ENCODE results near the gene ANKRD37. TPM values are rescaled to one million over a fixed set of nuclear protein-coding genes. Genes with fewer than 3 reads are reported as not detected.

Gene ANKRD37
- polyA plus RNA-seq, 4 donors, result 7.4 to 12.7 (median 8.4) TPM

- H3K4me3 ChIP-seq (ENCODE audit: low read depth in 1 of 3, low read length in 3 of 3), result no peak overlapping the region
- no peaks in the 10 kb centered on the region for H3K9me3 ChIP-seq (ENCODE audit: control insufficient read depth in 2 of 2, insufficient read depth in 1 of 2, low read depth in 1 of 2, low read length in 1 of 2)
- no peaks in the 10 kb centered on the region for H3K4me1 ChIP-seq (ENCODE audit: control insufficient read depth in 3 of 3, insufficient read depth in 2 of 3, low read depth in 1 of 3, low read length in 2 of 3)
- H3K27ac ChIP-seq (ENCODE audit: low read depth in 1 of 3, low read length in 2 of 3), result no peak overlapping the region
- H3K36me3 ChIP-seq (ENCODE audit: control insufficient read depth in 3 of 3, insufficient read depth in 2 of 3, low read depth in 1 of 3, low read length in 3 of 3), result no peaks in the 10 kb centered on the region
- FAIRE-seq, result no peak
- no peak for DNase-seq
- peaks cover 0 to 3% (median 0%) of the 10 kb centered on the region in 3 donors for H3K27me3 ChIP-seq (ENCODE audit: control insufficient read depth in 3 of 3, insufficient read depth in 3 of 3, low read length in 3 of 3)
Measured at GRCh38 chr4:185435466-185435865, 38.8 kb downstream of the ANKRD37 start.

GRCh38 chr4:185437809-185438208 lies 41.2 kb downstream of the ANKRD37 start:
- DNase-seq, result no peak
- FAIRE-seq, result no peak
- Histone ChIP-seq H3K4me1 (ENCODE audit: control insufficient read depth in 3 of 3, insufficient read depth in 2 of 3, low read depth in 1 of 3, low read length in 2 of 3) (no peaks in the 10 kb centered on the region), H3K9me3 (ENCODE audit: control insufficient read depth in 2 of 2, insufficient read depth in 1 of 2, low read depth in 1 of 2, low read length in 1 of 2) (no peaks in the 10 kb centered on the region), H3K36me3 (ENCODE audit: control insufficient read depth in 3 of 3, insufficient read depth in 2 of 3, low read depth in 1 of 3, low read length in 3 of 3) (no peaks in the 10 kb centered on the region), H3K27ac (ENCODE audit: low read depth in 1 of 3, low read length in 2 of 3) (no peak overlapping the region), H3K4me3 (ENCODE audit: low read depth in 1 of 3, low read length in 3 of 3) (no peak overlapping the region), H3K27me3 (ENCODE audit: control insufficient read depth in 3 of 3, insufficient read depth in 3 of 3, low read length in 3 of 3) (peaks cover 0 to 3% (median 0%) of the 10 kb centered on the region in 3 donors)

GRCh38 chr4:185441479-185441878 lies 44.8 kb downstream of the ANKRD37 start:
- H3K4me1 ChIP-seq (ENCODE audit: control insufficient read depth in 3 of 3, insufficient read depth in 2 of 3, low read depth in 1 of 3, low read length in 2 of 3), result no peaks in the 10 kb centered on the region
- H3K27ac ChIP-seq (ENCODE audit: low read depth in 1 of 3, low read length in 2 of 3), result no peak overlapping the region
- H3K9me3 ChIP-seq (ENCODE audit: control insufficient read depth in 2 of 2, insufficient read depth in 1 of 2, low read depth in 1 of 2, low read length in 1 of 2), result no peaks in the 10 kb centered on the region
- WGBS, 3 donors, result 83 to 93% (median 88%) methylated on average over 2 of the region's 2 CpGs
- DNase-seq (no peak), FAIRE-seq (no peak)
- H3K27me3 ChIP-seq (ENCODE audit: control insufficient read depth in 3 of 3, insufficient read depth in 3 of 3, low read length in 3 of 3), result peaks cover 0 to 3% (median 0%) of the 10 kb centered on the region in 3 donors
- no peak overlapping the region for H3K4me3 ChIP-seq (ENCODE audit: low read depth in 1 of 3, low read length in 3 of 3)
- H3K36me3 ChIP-seq (ENCODE audit: control insufficient read depth in 3 of 3, insufficient read depth in 2 of 3, low read depth in 1 of 3, low read length in 3 of 3), result no peaks in the 10 kb centered on the region

- Histone ChIP-seq H3K27ac (ENCODE audit: low read depth in 1 of 3, low read length in 2 of 3) (no peak overlapping the region), H3K9me3 (ENCODE audit: control insufficient read depth in 2 of 2, insufficient read depth in 1 of 2, low read depth in 1 of 2, low read length in 1 of 2) (no peaks in the 10 kb centered on the region), H3K4me1 (ENCODE audit: control insufficient read depth in 3 of 3, insufficient read depth in 2 of 3, low read depth in 1 of 3, low read length in 2 of 3) (no peaks in the 10 kb centered on the region), H3K4me3 (ENCODE audit: low read depth in 1 of 3, low read length in 3 of 3) (no peak overlapping the region), H3K27me3 (ENCODE audit: control insufficient read depth in 3 of 3, insufficient read depth in 3 of 3, low read length in 3 of 3) (no peaks in the 10 kb centered on the region), H3K36me3 (ENCODE audit: control insufficient read depth in 3 of 3, insufficient read depth in 2 of 3, low read depth in 1 of 3, low read length in 3 of 3) (no peaks in the 10 kb centered on the region)
- DNase-seq (no peak), FAIRE-seq (no peak)
- WGBS, 3 donors, result 79 to 82% (median 81%) methylated on average over 2 of the region's 2 CpGs
Measured at GRCh38 chr4:185445209-185445608, 48.6 kb downstream of the ANKRD37 start.

Other genes starting within 250 kb of the ANKRD37 start
- 10 to 100 TPM in 1 of 4 donors, 1 to 10 TPM in 3; 1.6 to 19.7 (median 5.5) TPM for gene CFAP97, start 192.8 kb upstream of the ANKRD37 start, polyA plus RNA-seq
- gene SNX25, start 187.2 kb upstream of the ANKRD37 start, polyA plus RNA-seq, result 10 to 100 TPM in 1 of 4 donors, 1 to 10 TPM in 3; 1.9 to 12.6 (median 3.7) TPM
- gene LRP2BP, start 917 bp upstream of the ANKRD37 start, polyA plus RNA-seq, result 1 to 10 TPM in 1 of 4 donors, under 1 TPM in 2, not detected in 1; 0.21 to 1.6 (median 0.22) TPM
- 10 to 100 TPM; 14.1 to 25.6 (median 17.5) TPM for gene UFSP2, start 29.1 kb downstream of the ANKRD37 start, polyA plus RNA-seq
- under 1 TPM in 2 of 4 donors, not detected in 2; 0.58 TPM for gene CCDC110, start 74.9 kb downstream of the ANKRD37 start, polyA plus RNA-seq
- gene PDLIM3, start 138.7 kb downstream of the ANKRD37 start, polyA plus RNA-seq, result 10 to 100 TPM in 2 of 4 donors, 1 to 10 TPM in 2; 2.9 to 27.6 (median 15.3) TPM